Trophoblast cell (in vitro differentiated cells and primary cell): ENCODE data around the gene SERTM1.

Source experiments
- DNase-seq, 2 donors: peaks; one replicate each; pipeline ENCODE4 v3.0.0-alpha.2; 2016
- H2AFZ ChIP-seq: 2 replicates; pipeline ENCODE4 v1.6.1; 2013; ENCODE audit warnings: low read length, moderate library complexity, mild to moderate bottlenecking; ENCODE audit not compliant: insufficient read depth, poor library complexity
- H2AK5ac ChIP-seq: 2 replicates; pipeline ENCODE4 v1.6.1; 2013; ENCODE audit warnings: mild to moderate bottlenecking, low read length
- H2BK120ac ChIP-seq: 2 replicates; pipeline ENCODE4 v1.6.1; 2013; ENCODE audit warnings: low read length, mild to moderate bottlenecking, moderate library complexity; ENCODE audit not compliant: insufficient read depth, poor library complexity
- H2BK12ac ChIP-seq: 2 replicates; pipeline ENCODE4 v1.6.1; 2013; ENCODE audit warnings: mild to moderate bottlenecking, low read length, moderate library complexity
- H2BK5ac ChIP-seq: 2 replicates; pipeline ENCODE4 v1.6.1; 2013; ENCODE audit warnings: low read length, low read depth, moderate library complexity, mild to moderate bottlenecking; ENCODE audit not compliant: poor library complexity
- H3K14ac ChIP-seq: 2 replicates; pipeline ENCODE4 v1.6.1; 2013; ENCODE audit warnings: mild to moderate bottlenecking, low read length
- H3K18ac ChIP-seq: 2 replicates; pipeline ENCODE4 v1.6.1; 2013; ENCODE audit warnings: mild to moderate bottlenecking, low read length
- H3K23ac ChIP-seq: 2 replicates; pipeline ENCODE4 v1.6.1; 2013; ENCODE audit warnings: low read length
- H3K27ac ChIP-seq: 2 replicates; pipeline ENCODE4 v1.5.1; 2013; ENCODE audit warnings: low read depth, mild to moderate bottlenecking, inconsistent platforms, low read length, moderate library complexity
- H3K27me3 ChIP-seq: 2 replicates; pipeline ENCODE4 v1.6.1; 2013; ENCODE audit warnings: inconsistent platforms, mild to moderate bottlenecking, low read length, moderate library complexity; ENCODE audit not compliant: insufficient read depth
- H3K36me3 ChIP-seq, 2 experiments: 1 replicate in 1 of 2; 2 replicates in 1 of 2; pipeline ENCODE4 v1.6.1; 2013; ENCODE audit warnings: low read length in 2 of 2, mild to moderate bottlenecking in 2 of 2, moderate library complexity in 1 of 2; ENCODE audit not compliant: insufficient read depth in 2 of 2, control insufficient read depth in 1 of 2
- H3K4ac ChIP-seq: 2 replicates; pipeline ENCODE4 v1.6.1; 2013; ENCODE audit warnings: low read depth, mild to moderate bottlenecking, low read length, moderate library complexity
- H3K4me1 ChIP-seq, 2 experiments: 1 replicate in 1 of 2; 2 replicates in 1 of 2; pipeline ENCODE4 v1.6.1; 2013; ENCODE audit warnings: low read length in 2 of 2, mild to moderate bottlenecking in 2 of 2, moderate library complexity in 1 of 2; ENCODE audit not compliant: insufficient read depth in 2 of 2, control insufficient read depth in 1 of 2
- H3K4me2 ChIP-seq: 2 replicates; pipeline ENCODE4 v1.6.1; 2013; ENCODE audit warnings: inconsistent platforms, mild to moderate bottlenecking, low read length, moderate library complexity
- H3K4me3 ChIP-seq: 2 replicates; pipeline ENCODE4 v1.5.1; 2013; ENCODE audit warnings: mild to moderate bottlenecking, low read depth, low read length, inconsistent platforms
- H3K79me1 ChIP-seq: one replicate; pipeline ENCODE4 v1.6.1; 2013; ENCODE audit warnings: low read length
- H3K79me2 ChIP-seq: 2 replicates; pipeline ENCODE4 v1.6.1; 2013; ENCODE audit warnings: low read length, mild to moderate bottlenecking; ENCODE audit not compliant: control insufficient read depth, insufficient read depth, poor library complexity
- H3K9ac ChIP-seq: 2 replicates; pipeline ENCODE4 v1.6.1; 2013; ENCODE audit warnings: mild to moderate bottlenecking, low read length
- H3K9me3 ChIP-seq: 2 replicates; pipeline ENCODE4 v1.6.1; 2013; ENCODE audit warnings: low read depth, mild to moderate bottlenecking, control low read depth, inconsistent platforms, low read length; ENCODE audit not compliant: insufficient read depth
- H4K12ac ChIP-seq: 2 replicates; pipeline ENCODE4 v1.6.1; 2013; ENCODE audit warnings: low read depth, mild to moderate bottlenecking, low read length, moderate library complexity
- H4K8ac ChIP-seq: 2 replicates; pipeline ENCODE4 v1.6.1; 2013; ENCODE audit warnings: low read depth, mild to moderate bottlenecking, low read length, moderate library complexity
- H4K91ac ChIP-seq: one replicate; pipeline ENCODE4 v1.6.1; 2013; ENCODE audit warnings: low read depth, mild to moderate bottlenecking, low read length, moderate library complexity
- whole genome bisulfite sequencing: extraction: QIAGEN DNeasy Blood & Tissue Kit; methylation state at CpG from one replicate; pipeline ENCODE4 v1.1.7; 2013; ENCODE audit warnings: missing lambda C conversion rate; ENCODE audit not compliant: insufficient read length, insufficient coverage; ENCODE audit errors: extremely low coverage; 5-methylcytosine and 5-hydroxymethylcytosine counted together

SERTM1 gene

DNA sequence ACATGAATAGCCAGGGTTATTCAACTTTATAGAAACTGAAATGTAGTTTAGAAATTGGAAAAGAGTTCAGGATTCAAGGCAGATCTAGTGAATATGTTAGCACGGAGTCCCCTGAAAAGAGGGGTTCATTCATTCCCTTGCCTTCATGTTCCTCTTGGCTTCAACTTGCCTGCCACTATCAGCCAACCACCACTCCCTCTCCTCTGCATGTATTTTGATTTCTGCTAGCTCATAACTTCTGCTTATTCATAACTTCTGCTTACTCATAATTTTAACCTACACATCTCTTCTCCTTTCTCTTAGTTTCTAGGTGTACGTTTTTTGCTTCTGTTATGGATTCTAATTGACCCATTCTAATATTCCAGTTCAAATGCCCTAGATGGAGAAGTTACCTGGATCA lies 5.5 kb upstream of the SERTM1 start:
- no peak for DNase-seq
- Histone ChIP-seq H2BK12ac (no peak overlapping the region), H2AK5ac (no peak overlapping the region), H3K79me2 (no peaks in the 10 kb centered on the region), H2AFZ (no peak overlapping the region), H3K23ac (no peak overlapping the region), H3K36me3 (no peaks in the 10 kb centered on the region), H3K27ac (no peak overlapping the region), H3K27me3 (no peaks in the 10 kb centered on the region), H3K4ac (no peak overlapping the region), H3K4me2 (no peak overlapping the region), H3K9ac (no peak overlapping the region), H2BK5ac (no peak overlapping the region), H3K4me1 (no peaks in the 10 kb centered on the region), H2BK120ac (no peak overlapping the region), H4K12ac (no peak overlapping the region), H4K8ac (no peak overlapping the region), H3K4me3 (no peak overlapping the region), H3K18ac (no peak overlapping the region), H3K14ac (no peak overlapping the region), H3K9me3 (no peaks in the 10 kb centered on the region), H3K79me1 (no peaks in the 10 kb centered on the region), H4K91ac (no peak overlapping the region)
- WGBS = no CpG with 5 or more reads among the region's 2 CpGs

DNA sequence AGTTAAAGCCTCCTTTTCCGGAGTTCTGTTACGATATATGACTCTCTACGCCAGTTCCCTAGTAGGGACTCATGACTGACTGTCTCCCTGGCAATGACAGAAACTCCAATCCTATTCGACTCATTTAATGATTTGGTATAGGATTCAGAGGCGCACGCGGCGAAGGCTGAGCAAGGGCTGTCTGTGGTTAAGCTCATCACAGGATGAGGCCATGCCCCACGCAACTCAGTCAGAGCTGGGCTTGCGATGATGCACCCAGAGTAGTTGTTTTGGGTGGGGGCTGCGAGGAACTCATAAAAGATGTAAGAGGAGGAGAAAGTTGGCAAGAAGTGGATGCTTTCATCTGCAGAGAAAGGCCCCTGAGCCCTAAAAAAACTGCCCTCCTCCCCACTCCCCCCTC lies 468 bp upstream of the SERTM1 start:
- no CpG with 5 or more reads among the region's 11 CpGs for WGBS
- H3K79me1 ChIP-seq = no peaks in the 10 kb centered on the region
- H3K27me3 ChIP-seq = peaks cover 16% of the 10 kb centered on the region
- no peak overlapping the region for H3K18ac ChIP-seq
- H2BK120ac ChIP-seq = no peak overlapping the region
- no peak overlapping the region for H4K12ac ChIP-seq
- H2BK12ac ChIP-seq = no peak overlapping the region
- H2AFZ ChIP-seq = no peak overlapping the region
- H2AK5ac ChIP-seq = no peak overlapping the region
- peaks cover 2% of the 10 kb centered on the region for H3K9me3 ChIP-seq
- no peak overlapping the region for H4K91ac ChIP-seq
- peaks cover 7 to 8% of the 10 kb centered on the region in 2 experiments for H3K4me1 ChIP-seq
- no peaks in the 10 kb centered on the region for H3K79me2 ChIP-seq
- no peaks in the 10 kb centered on the region for H3K36me3 ChIP-seq
- H4K8ac ChIP-seq = no peak overlapping the region
- peak overlapping the region; percentile 94 for H3K4me2 ChIP-seq
- H2BK5ac ChIP-seq = no peak overlapping the region
- no peak overlapping the region for H3K27ac ChIP-seq
- no peak overlapping the region for H3K23ac ChIP-seq
- no peak overlapping the region for H3K9ac ChIP-seq
- no peak for DNase-seq
- H3K14ac ChIP-seq = no peak overlapping the region
- no peak overlapping the region for H3K4ac ChIP-seq
- no peak overlapping the region for H3K4me3 ChIP-seq

DNA sequence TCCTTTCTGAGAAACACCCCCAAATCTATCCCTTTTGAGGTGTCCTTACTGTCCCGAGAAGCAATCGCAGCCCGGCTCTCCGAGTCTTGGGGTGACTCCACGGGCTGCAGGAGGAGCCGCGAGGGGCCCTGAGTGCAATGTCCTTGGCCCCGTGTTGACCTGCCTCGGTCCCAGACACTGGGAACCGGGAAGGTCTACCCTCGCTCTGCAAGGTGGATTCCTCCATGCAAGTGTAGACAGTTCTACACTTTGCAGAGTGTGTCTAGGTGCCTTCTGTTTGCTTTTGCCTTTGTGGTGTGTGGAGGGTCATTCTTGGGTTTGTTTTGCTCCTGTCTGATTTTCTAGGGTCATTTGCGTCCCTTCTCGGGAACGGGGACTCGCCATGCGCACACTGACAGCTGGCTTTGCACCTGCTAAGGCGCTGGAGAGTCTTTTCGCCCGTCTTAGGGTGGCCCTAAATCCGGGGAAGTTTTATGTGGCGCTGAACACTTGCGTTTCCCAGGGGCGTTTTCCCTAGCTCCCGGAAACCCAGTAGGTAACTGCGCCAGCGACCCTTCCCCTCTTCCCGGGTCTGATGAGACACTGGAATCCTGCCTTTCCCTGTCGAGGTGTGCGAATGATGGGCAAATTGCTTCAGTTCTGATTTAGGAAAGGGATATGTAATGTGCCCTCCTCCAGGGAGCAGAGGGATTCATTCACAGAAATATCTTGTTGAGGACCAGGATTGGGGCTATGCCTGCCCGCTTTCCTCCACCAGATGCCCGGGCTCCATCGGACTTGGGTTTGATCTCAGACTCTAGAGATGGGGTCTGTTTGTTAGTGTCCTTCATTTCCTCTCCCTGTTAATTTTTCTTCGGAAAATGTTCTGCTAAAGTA lies 755 bp downstream of the SERTM1 start:
- peaks cover 2% of the 10 kb centered on the region for H3K9me3 ChIP-seq

DNA sequence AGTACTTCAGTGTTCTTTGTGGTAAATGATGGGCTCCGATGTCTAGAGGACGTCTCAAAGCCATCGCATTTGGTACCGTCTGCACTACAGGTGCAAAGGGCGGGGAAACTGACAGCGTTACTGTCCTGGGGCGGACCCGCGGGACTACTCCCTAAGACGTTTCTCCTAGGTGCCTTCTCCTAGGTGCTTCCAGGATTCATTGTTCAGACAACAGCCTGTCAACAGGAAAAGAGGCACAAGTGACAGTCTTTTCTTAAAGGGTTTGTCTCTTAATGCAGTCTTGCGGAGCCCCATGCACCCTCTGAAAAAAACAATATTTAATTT lies 1.4 kb downstream of the SERTM1 start:
- Histone ChIP-seq H3K36me3 (no peaks in the 10 kb centered on the region), H3K4me1 (peaks cover 7 to 8% of the 10 kb centered on the region in 2 experiments), H2AK5ac (no peak overlapping the region), H3K79me2 (no peaks in the 10 kb centered on the region), H4K91ac (no peak overlapping the region), H3K14ac (no peak overlapping the region), H2BK120ac (no peak overlapping the region), H2AFZ (no peak overlapping the region), H3K18ac (no peak overlapping the region), H4K12ac (no peak overlapping the region), H2BK5ac (no peak overlapping the region), H3K27ac (no peak overlapping the region), H2BK12ac (no peak overlapping the region), H3K4me3 (no peak overlapping the region), H3K9ac (no peak overlapping the region), H3K4me2 (no peak overlapping the region), H3K9me3 (peaks cover 2% of the 10 kb centered on the region), H3K23ac (no peak overlapping the region), H3K27me3 (peaks cover 16% of the 10 kb centered on the region), H3K4ac (no peak overlapping the region), H4K8ac (no peak overlapping the region), H3K79me1 (no peaks in the 10 kb centered on the region)
- WGBS = no CpG with 5 or more reads among the region's 11 CpGs
- no peak for DNase-seq

More for the DNA sequence above, 755 bp downstream of the SERTM1 start:
- no peak overlapping the region for H3K4me3 ChIP-seq
- H4K12ac ChIP-seq = no peak overlapping the region
- H3K36me3 ChIP-seq = no peaks in the 10 kb centered on the region
- no peaks in the 10 kb centered on the region for H3K79me1 ChIP-seq
- no peak overlapping the region for H3K27ac ChIP-seq
- H3K4me1 ChIP-seq = peaks cover 7 to 8% of the 10 kb centered on the region in 2 experiments
- H3K14ac ChIP-seq = no peak overlapping the region
- H2BK120ac ChIP-seq = no peak overlapping the region
- no peak overlapping the region for H2BK5ac ChIP-seq
- peak overlapping the region; percentile 94 for H3K4me2 ChIP-seq
- H4K8ac ChIP-seq = no peak overlapping the region
- H2BK12ac ChIP-seq = no peak overlapping the region
- H3K79me2 ChIP-seq = no peaks in the 10 kb centered on the region
- no peak overlapping the region for H3K23ac ChIP-seq
- no peak overlapping the region for H3K4ac ChIP-seq
- no peak overlapping the region for H2AK5ac ChIP-seq
- peaks cover 16% of the 10 kb centered on the region for H3K27me3 ChIP-seq
- no peak overlapping the region for H3K9ac ChIP-seq
- H2AFZ ChIP-seq = no peak overlapping the region
- no peak for DNase-seq
- H4K91ac ChIP-seq = no peak overlapping the region
- H3K18ac ChIP-seq = no peak overlapping the region
- no CpG with 5 or more reads among the region's 33 CpGs for WGBS
